NCI-H446 treated with DMSO at 0.1 percent for 48 hours (cell line): Measurements from ENCODE around the gene MSI2.

Experiments used
- DNase-seq: peaks from one replicate; lab custom pipeline; 2025; lab: John Stamatoyannopoulos, UW

The MSI2 gene

DNA sequence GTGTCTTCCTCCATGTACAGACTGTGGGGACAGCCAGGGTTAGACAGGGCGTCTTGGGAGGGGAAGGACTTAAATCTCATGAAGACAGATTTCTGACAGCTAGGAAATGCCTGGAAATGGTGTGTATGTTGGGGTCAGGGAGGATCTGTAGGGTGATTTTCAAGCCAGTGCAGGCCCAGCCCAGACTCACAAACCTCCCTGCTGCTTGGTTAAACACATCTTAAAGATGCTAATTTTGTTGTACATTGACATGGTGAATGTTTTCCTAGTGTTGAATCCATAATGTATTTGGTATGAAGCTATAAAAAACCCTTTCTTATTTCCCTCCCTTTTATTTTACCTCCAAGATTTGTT is 250.4 kb downstream of the MSI2 start:
- DNase-seq = no peak

DNA sequence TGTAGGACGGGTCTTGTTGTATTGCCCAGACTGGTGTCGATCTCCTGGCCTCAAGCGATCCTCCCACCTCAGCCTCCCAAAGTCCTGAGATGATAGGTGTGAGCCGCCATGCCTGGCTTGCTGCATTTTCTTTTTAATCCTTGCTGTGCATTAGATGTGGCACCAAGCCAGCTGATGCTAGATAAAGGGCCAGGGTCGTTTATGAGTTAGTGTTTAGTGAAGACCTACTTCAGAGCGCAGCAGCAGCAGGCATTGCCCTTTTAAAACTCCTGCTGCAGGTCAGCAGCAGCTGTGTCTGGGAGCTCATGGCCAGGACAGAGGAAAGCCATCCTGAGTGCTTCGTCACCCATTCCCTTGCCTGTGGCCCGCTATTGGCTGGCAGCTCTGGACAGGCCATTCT is 251.5 kb downstream of the MSI2 start:
- DNase-seq = no peak

DNA sequence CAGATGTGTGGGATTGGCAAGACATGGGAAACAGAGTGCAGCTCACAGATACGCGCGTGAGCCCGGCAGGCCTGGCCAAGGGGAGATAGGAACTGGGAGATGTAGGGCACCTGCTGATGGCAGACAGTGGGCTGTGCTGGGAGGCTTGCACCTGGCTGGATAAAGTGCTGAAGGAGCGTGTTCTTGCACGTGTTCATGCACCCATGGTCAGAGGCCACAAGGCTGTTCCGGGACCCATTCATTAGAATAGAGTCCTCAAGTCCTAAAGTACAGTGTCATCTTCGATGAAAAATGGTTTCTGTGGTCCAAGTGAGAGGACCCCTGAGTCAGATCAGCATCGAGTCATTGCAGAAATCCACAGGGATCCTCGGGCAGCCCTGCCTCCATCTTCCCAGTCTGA is 252.3 kb downstream of the MSI2 start:
- DNase-seq = no peak

DNA sequence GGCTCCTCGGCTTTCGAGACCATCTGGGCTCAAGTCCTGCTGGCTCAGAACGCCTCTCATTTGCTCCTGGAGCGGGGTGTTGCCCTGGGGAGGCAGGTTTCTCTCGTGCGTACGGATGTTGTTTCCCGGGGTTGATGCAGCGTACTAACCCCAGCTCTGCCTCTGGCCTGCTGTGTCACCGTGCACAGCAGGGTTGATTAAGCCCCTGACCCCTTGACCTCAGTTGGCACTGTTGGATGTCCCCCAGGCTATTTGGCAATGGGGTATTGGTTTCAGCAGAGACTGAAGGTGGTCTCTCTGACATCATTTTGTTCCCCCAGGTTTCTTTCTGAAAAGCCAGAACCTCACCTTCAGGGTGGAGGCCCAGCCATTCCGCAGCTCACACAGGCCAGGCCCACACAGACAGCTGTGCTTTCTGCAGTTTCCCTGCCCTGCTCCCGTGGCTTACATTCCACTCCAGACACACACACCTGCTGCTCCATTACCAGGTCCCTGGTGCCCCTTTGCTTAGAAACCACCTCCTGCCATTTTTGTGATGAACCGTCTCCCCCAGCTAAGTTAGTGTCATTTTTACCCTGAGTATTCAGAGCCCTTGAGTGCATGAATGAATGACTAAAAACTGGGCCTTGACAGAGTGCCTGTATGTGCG is 255.3 kb downstream of the MSI2 start:
- no peak for DNase-seq

DNA sequence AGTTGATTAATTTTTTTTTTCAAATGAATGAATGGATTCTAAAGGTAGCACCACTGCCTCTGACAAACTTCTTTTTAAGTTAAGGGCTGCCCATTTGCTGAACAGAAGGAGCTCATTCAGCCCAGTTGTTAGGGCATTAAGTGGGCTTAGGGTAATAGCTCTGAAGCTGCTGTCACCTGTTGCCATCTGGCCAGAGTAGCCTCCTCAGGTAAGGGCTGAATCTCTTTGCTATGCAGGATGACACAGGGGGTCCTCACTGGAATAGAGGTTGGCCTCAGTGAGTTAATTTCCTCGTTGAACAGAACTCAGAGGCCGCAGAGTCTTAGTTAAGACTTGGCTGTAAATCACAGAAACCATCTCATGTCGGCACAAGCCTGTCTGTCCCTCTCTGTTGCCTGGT is 255.9 kb downstream of the MSI2 start:
- DNase-seq = no peak

DNA sequence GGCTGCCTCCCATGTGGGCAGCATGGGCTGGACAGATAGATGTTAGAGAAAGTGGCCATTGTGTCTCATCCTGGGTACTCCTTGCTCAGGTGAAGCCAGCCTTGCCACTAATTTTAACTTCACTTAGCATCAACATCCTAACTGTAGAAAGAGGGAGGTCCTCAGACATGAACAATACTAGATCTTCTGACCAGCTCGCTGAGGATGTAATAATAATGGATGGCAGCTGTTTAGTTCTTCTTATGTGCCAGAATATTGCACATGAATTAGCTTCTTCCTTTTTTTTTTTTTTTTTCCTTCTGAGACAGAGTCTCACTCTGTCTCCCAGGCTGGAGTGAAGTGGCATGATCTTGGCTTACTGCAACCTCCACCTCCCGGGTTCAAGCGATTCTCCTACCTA is 256.4 kb downstream of the MSI2 start:
- DNase-seq = no peak

DNA sequence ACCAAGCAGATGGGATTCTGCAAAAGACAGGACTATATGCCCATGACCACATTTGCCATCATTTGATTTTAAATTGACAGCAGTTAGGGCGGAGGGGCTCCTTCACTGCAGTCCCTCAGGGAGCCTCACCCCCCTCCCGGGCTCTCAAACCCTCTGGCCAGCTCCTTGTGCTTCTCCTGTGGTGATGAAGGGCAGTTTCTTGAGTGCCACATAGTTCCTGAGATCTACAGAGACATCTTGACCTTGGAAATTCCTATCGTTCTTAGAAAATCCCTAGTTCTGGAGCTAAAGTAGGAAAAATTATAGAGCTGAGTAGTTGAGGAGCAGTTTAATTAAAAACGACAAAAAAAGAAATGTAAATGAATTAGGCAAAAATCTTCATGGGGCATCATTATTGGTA is 257.2 kb downstream of the MSI2 start:
- no peak for DNase-seq

DNA sequence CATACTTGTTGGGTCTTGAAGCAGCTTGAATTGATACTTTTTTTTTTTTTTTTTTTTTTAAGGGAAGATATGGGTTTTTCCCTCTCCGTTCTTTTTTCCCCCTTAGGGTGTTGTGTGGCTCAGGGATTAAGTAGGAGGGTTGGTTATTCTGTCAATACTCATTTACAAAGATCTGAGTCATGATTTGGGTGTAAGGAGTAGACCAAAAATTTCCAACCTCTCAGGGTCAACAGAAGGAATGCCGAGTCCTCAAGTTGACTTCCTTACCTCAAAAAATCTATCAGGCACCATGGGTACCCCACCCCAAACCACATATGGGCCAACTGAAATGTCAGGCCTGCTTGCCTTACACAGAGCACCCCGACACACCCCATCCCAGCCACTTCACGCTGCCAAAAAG is 258.3 kb downstream of the MSI2 start:
- DNase-seq = no peak

DNA sequence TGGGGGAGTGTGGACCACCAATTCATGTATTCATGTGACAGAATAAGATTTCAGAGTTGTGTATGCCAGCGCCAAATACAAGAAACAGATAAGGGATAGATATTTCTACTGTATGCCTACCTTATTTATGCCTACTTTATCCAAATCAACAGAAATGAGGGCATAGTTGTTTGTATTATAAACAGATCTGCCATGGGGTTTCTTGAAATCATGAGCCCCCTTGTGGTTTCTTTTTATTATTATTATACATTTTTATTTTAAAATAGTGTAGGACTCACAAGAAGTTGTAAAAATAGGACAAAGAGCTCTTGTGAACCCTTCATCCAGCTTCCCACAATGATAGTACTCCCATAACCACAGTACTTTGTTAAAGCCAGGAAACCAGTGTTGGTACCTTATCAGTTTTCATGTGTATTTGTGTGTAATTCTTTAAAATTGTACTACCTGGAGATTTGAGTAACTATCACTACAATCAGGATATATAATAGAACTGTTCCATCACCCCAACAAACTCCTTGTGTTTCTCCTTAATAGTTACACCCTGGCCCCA is 259.4 kb downstream of the MSI2 start:
- DNase-seq = no peak

DNA sequence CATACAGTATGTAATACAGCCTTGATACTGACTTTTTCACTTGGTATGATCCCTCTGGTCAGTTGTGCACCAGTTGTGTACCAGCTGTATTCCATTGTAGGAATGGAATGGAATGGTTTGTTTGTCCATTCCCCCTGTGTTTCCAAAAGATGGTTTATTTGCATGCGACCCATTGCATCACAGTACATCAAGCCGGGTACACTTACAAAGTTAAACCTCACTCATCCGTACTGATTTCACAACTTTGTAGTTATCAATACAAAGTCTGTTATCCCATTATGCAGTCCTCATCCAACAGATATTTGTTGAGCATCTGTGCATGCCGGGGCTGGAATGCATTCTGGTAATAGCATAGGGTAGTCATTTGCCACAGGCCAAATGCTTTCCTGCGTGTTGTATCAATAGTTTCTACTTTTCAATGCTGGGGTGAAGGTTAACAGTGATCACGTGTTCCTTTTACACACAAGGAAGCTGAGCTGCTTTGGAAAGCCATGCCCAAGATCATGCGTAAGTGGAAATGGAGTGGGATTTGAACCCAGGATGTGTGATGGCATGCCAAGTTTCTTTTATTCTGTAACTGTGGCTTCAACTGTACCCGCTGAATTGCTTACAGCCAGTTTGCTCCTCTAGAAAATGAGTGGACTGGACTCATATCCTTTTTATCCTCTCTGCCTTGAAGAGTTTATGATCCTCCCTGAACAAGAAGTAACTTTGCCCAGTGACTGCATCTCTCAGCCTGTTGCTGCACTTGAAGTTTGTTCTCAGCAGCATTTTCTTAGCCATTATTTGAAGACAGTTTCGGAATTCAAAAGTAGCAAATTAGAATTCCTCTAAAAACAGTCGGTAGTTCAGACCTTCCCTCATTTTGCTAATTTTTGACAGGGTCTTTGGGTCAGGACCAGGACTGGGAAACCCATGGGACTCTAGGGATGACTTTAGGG is 260.2 kb downstream of the MSI2 start:
- no peak for DNase-seq

DNA sequence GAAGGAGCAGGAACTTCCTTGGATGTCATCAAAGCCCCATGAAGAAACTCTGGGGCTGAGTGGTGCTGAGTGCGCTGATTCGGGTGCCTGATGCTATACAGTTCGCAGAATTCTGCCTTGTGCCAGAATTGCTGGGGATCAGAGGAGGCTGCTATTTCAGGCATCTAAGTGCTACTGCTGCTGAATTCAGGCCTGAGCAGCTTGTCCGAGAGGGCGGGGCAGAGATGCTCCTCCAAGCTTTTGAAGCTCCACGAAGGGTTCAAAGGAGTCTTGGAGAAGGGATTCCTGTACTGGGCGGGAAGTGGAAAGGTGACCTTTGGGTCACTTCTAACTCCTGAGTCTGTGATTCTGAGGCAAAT is 260.9 kb downstream of the MSI2 start:
- no peak for DNase-seq

DNA sequence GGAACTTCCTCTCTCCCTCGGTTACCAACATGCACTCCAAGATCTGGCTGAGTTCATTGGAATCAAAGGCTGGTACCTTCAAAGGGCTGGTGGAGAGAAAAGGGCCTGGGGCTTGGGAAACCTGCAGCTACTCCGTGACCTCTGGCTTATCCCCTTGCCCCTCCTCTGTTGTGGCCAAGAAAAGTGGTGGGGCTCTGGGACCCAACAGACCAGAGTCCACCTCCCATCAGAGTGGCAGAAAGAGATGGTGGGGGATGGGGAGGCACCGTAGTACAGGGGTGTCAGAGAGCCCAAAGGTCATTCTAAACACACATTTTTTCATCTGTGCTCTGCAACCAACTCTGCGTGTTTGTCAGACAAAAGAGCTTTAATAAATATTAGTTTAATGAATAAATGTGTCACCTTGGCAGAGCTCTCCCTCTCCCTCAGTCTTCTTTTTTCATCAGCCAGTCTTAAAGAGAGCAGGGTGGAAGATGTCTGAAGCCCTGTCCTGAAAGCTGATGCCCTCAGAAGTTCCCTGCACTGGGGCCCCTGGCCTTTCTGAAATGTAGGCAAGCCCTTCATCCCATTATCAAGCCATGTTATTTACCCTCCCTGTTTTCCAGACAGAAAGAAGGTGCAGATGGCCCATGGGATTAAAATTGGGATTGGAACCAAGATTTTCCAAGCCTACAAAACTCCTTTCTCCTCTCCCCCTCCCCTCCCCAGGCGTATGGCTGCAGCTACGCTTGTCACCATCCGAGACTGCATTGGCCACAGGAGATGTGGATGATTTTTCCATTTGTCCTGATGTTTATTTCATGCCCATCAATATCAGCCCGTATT is 261.5 kb downstream of the MSI2 start:
- DNase-seq = peak; percentile 14

DNA sequence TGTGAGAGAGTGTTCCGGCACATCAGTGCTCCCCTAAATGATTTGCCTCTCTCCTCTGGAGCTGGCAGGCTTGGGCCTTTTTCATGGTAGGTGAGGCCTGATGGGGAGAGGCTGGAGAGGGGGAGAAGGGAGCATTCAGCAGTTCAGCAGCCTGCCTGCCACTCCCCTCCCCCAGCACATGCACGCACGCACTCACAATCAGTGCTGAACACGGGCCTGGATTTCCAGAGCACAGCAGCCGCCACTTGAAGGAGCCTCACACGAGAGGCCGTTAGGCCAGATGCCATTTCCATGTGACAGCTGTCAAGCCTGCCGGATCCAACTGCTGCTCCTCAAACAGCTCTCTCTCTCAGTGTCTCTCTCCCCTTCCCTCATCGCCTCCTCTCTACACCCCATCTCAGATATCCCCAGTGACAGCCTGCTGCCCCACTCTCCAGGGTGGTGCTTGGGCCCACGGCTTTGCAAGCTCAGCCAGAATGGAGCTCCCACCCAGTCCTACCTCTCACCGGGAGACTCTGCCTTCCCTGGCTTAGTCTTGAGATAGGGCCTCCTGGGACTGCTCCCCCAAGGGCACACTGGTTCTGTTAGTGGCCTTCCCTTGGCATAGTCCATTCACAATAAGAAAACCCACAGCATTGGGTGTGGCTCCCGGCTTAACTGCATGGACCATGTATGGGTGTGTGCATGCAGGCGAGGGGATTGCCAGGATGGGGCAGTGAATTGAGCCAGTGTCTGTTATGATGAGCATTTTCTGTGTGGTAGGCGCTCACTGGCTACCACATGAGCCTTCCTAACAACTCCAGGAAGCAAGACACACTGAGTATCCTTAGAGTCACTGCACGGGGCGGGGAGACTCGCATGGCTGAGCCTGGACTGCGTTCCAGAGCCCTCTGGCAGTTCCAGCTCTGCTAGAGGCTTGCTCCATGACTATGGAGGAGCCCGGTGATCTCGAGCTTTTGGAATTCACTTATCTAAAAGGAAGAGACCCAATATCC is 262.6 kb downstream of the MSI2 start:
- DNase-seq = peak; percentile 71

DNA sequence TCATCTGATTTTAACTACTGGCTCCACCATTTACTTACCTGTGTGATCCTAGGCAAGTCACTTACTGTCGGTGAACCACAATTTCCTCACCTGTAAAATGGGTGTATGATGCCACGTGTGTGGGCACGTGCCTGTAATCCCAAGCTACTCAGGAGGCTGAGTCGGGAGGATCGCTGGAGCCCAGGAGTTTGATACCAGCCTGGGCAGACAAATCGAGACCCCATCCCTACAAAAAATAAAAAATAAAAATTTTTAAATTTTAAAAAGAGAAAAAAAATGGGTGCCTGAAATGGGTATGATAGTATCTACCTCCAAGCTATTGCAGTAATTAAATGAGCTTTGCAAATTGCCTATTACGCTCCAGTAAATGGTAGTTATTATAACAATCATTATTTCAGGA is 263.5 kb downstream of the MSI2 start:
- no peak for DNase-seq

DNA sequence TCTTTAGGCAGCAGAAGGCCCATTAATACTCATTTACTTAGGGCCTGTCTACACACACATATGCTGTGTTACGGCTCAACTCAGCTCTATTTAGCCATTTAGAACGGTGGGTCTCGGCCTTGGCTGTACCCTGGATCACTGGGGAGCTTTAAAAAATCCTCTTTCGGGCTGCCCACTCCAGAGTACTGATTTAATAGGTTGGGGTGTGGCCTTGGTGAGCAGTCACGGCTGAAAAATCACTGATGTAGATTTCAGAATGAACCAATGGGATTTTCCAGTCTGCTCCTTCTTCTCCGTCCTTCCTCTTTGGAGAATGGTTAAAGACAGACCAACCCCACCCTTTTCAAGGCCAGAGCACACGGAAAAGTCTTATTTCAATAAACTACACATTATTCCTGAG is 265.3 kb downstream of the MSI2 start:
- DNase-seq = no peak

DNA sequence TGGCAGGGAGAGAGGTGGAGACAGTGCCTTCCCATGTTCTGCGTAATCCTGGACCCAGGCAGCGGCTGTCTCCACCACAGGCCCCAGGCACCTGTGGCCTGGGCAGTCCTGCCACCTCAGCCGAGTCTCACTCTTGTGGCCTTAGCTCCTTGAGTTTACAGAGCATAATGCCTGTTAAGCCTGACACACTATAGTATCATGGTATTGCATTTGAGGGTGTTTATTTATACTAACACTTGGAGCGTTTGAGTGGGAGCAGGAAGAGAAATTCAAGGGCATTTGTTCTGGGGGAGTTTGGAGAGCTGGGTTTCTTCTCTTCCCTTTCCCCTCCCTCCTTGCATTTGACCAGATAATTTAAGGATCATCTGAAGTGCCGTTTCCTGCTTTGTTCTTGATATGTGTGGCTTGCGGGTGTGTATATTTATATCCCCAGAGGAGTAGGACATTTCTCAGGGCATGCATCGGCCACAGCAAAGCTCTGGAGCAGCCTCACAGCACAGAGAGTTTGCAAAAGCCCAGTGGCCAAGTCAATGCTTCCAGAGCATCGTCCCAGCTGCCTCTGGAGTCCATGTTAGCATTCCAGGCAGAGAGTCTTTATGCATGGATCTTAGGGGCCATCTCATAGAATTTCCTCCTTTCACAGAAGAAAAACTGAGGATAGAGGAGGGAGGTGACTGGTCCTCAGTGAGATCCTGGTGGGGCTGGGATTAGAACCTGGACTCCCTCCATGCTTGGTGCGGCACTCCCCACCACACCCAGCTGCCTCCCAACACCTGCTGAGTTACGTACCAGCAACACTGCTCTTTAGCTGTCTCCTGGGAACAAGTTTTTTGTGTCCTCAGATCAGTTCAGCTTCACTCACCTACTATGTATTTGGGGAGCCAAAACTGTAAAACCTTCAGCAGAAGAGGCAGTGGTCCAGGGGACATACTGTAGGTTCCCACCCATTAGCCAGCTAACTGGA is 266.0 kb downstream of the MSI2 start:
- DNase-seq = no peak

DNA sequence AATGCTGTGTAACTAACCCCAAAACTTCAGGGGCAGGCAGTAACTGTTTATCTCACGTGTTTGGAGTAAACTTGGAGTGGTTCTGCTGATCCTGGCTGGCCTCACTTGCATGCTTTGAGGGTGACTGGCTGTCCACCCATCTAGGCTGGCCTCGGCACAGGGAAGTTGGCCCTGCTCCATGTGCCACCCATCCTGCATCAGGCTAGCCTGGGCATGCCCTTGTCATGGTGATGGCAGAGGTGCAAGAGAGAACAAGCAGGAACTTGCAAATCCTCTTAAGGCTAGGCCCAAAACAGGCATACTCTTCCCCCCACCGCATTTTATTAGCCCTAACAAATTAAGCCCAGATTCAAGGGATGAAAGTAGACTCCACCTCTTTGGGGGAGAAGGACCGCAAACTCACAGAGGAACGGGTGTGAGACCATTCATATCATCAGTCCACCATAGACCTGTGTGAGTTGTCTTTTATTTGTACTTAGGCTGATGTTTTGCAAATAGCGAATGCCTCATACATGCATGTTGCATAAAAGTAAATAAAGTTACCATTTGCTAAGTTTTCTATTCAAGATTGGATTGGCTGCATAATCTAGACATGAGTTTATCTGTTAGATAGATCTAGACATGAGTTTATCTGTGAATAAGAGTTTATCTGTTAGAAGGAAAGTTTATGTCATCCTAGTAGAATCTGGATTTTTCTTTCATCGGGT is 267.8 kb downstream of the MSI2 start:
- no peak for DNase-seq

DNA sequence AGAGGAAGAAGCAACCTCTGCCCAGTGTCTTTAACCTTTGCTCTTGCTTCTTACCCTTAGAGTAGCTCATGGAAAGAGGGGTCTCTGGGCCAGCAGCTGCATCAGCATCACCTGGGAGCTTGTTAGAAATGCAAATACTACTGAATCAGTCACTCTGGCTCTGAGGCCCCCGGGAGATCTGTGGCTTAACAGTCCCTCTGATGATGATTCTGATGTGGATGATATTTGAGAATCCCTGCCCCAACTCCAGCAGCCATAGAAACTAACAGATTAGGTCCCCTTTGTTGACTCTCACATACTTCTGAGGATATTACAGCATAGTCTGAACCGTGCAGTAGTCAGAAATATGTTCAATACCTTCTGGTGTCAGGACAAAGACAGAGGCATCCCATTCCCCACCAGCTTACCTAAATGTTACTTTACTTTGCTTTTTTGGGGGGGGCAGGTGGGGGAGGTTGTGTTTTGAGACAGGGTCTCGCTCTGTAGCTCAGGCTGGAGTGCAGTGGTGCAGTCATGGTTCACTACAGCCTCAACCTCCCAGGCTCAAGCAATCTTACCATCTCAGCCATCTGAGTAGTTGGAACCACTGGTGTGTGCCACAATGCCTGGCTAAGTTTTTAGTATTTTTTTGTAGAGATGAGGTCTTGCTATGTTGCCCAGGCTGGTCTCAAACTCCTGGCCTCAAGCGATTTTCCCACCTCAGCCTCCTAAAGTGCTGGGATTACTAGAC is 268.7 kb downstream of the MSI2 start:
- DNase-seq = no peak
